ENCODE measurements around the gene SPP1.

- TF ChIP-seq CTCF (IDR thresholded peaks at IDR 0.05; ENCODE audit: borderline replicate concordance, extremely low read depth, low read length, poor library complexity, severe bottlenecking) (no peak), EZH2 (IDR thresholded peaks at IDR 0.05; ENCODE audit: borderline replicate concordance, low read depth, low read length, severe bottlenecking) (no peak)
Observed at GRCh38 chr4:87932718-87933141, 42.8 kb upstream of the SPP1 start.
